Endothelial cell of hepatic sinusoid (primary cell): ENCODE data around the gene BATF3.
"Not testable (repeated sequence)": the region's sequence is repeated elsewhere in the genome, so short reads cannot be mapped to it uniquely, and the experiment has no call there.

Experiments
- in situ Hi-C: cut with HindIII; loops from 2 replicates; pipeline ENCODE4 v1.10.0; 2017; ENCODE audit warnings: low sequenced_read_pairs

Gene BATF3, protein sequence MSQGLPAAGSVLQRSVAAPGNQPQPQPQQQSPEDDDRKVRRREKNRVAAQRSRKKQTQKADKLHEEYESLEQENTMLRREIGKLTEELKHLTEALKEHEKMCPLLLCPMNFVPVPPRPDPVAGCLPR

GRCh38 chr1:212699625-212700222 is at the start of gene BATF3:
Gene BATF3 (minus strand): TSS chr1:212699840. CDS start chr1:212699762, 78 bp downstream.
- in situ Hi-C loops = loop anchor here (5.0 kb wide), 1 partner anchor 83 kb away; no protein-coding TSS in a partner anchor

GRCh38 chr1:212746546-212746945 is 46.9 kb upstream of the BATF3 start:
- in situ Hi-C loops = no loop called here

DNA sequence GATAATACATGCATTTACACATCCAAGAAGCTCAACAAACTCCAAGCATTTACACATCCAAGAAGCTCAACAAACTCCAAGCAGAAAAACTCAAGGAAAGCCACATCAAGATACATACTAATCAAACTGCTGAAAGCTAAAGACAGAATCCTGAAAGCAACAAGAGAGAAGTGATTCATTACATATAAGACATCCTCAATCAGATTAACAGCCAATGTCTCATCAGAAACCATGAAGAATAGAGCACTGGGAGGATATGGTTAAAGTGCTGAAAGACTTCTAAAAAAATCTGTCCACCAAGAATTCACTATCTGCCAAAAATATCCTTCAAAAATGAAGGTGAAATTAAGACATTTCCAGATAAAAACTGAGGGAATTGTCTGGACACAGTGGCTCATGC is 45.7 kb upstream of the BATF3 start:
- in situ Hi-C loops = no loop called here

DNA sequence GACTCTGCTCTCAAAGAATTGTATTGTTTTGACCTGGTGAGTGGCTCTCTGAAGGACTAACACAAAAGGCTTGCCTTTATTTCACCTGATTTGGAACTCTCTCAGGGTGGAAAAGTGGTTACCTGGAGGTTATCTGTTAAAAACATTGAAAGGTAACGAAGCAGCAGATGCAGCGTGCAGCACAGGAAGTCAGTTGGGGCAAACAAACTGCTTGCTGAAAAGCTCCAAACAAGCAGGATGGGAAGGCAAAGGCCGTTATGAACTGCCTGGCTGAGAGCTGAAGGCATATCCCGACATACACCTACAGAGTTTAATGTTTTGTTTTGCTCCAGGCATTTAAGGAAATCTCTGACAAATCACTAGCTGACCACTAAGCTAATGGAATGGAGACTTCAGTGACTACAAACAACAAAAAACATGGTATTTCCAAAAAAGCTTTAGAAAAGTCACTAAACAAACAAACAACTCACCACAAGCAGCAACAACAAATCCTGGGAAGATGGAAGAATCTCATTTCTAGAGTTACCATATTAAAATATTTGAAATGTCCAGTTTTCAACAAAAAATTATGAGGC is 44.3 kb upstream of the BATF3 start:
- in situ Hi-C loops = loop anchor here (5.0 kb wide), 1 partner anchor 97 kb away; no protein-coding TSS in a partner anchor

DNA sequence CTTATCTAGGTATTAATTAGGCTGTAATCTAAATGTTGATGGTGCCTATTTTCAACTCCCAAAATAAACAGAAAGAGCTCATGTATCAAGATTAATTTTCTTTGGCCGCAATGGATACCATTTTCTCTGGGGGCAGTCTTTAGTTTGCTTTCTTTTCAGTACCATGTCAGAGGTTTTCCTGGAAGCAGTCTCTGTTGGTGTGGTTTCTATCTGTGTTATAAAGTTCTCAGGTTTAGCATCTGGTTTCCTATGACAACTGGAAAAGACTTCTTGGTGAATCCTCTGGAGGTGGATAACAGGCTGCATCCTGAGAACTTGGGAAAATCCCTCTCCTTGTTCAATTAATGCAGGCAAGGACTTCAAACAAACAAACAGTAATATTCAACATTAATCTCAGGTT is 38.7 kb upstream of the BATF3 start:
- in situ Hi-C loops = no loop called here

- in situ Hi-C loops = no loop called here
Measured at GRCh38 chr1:212737559-212737958, 37.9 kb upstream of the BATF3 start.

- in situ Hi-C loops = no loop called here
Measured at GRCh38 chr1:212733109-212733508, 33.5 kb upstream of the BATF3 start.

- in situ Hi-C loops = no loop called here
Measured at GRCh38 chr1:212731630-212732029, 32.0 kb upstream of the BATF3 start.

DNA sequence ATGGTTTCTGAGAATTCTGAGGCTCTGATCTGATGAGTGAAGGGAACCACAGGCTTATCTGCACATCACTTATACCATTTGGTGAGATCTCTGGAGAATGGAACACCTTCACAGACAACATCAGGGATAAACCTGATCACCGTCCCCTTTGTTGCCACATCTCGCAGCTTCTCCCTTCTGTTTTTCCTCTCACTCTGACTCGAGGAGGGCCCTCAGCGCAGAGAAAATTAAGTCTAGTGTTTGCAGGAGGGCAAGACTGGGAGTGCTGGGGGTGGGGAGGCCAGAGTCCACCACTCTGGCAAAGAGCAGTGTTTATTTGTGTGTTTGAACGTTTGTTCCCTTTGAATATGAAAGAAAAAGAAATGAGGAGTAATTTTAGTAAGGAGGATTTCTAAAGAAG is 29.0 kb upstream of the BATF3 start:
- in situ Hi-C loops = no loop called here

DNA sequence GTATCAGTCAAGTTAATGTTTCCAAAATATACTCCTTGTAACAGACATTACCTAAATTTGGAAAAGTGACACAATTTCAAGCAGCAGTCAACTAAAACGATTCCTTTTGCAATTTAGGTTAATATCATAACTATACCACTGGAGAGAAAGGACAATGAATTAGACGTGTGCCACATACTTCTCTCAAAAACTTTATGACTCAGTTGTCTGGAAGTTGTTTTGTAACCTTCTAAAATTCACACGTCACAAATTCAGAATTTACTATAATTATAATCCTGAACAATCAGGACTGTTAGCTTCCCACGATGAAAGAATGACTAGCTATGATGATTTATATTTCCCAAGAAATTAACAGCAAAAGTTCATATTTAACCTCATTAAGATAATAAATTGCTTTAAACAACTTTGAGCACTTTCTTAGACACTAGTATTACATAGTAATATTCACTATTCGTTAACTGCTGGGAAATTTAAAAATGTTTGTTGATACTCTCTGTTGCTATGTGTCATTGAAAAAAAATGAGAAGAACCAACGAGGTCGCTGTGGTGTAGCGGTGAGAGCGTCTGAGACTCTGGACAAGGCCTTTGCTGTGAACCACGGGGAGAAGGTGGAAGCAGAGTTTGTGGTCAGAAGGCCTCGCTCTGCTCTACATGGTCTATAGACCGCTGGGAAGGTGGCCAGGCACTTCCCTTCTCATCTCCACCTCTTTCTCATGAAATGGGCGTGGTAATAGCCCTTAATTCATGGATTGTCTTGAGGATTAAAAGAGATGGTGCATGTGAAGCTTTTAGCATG is 27.9 kb upstream of the BATF3 start:
- in situ Hi-C loops = no loop called here

DNA sequence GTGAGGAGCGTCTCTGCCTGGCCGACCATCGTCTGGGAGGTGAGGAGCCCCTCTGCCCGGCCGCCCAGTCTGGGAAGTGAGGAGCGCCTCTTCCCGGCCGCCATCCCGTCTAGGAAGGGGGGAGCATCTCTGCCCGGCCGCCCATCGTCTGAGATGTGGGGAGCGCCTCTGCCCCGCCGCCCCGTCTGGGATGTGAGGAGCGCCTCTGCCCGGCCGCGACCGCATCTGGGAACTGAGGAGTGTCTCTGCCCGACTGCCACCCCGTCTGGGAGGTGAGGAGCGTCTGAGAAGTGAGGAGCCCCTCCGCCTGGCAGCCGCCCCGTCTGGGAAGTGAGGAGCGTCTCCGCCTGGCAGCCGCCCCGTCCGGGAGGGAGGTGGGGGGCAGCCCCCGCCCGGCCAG is 25.0 kb upstream of the BATF3 start:
- in situ Hi-C loops = not testable (repeated sequence)

DNA sequence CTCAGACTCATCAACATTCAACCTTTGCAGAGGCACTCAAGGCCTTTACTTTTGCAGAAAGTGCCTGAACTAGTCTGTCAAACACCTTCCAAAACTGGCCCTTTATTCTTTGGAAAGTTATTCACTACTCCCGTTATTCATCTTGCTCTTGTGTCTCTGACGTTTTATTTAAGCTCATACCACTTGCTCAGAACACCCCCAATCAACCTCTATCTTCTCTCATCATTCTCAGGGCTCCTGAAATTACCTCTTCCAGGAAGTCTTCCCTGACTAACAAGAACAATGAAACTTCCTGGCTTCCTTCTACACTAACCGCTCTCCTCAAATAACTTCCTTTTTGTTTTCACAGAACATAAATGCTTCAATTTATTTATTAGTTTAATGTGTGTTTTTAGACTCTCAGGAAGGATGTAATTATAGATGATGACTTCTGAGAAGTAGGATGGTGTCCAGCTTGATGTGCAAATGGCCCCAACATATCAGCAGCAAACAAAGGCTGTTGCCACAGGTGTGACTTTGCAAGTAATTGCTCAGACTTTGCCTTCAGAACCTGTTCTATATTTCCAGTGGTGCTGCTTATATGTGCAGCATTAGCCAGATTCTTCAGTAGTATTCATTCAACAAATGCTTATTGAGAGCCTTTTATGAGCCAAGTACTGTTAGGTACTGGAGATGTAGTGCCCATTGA is 22.8 kb upstream of the BATF3 start:
- in situ Hi-C loops = no loop called here

DNA sequence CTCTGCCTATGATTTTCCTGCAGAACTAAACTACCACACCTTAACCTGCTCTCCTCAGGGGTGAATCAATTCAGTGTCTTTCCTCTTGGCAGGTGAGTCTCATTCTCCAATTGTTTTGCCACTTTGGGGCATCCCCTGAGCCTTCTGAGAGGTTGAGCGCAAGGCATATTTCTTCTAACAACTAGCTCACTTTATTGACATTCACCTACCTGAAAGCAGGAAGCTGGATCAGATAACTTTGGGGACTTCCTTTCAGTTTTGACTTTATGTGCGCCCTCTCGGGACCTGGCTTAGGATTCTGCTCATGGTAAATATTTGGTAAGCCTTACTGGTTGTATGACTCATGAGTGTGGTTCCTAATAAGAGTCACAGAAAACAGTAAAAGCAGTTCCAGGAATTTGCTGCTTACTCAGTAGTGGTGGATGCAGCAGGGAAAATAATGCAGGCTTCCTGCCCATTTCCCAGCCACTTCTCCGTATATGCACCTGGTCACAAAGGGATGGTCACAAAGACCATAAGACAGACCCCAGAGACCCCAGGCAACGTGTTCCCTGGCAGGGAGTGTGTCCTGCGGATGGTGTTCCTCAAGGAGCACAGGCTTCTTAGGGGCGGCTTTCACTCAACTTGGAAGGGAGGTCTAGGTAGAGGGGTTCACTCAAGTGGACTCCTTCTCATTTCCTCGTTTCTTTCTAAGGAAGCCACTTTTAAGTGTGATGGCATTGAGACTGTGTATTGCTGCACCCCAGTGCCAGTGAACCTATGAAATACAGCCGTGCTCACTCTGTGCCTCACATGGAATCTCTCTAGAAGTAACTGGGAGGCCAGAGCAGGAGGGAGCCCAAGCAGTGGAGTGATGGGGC is 22.0 kb upstream of the BATF3 start:
- in situ Hi-C loops = no loop called here

GRCh38 chr1:212719633-212720032 is 20.0 kb upstream of the BATF3 start:
- in situ Hi-C loops = no loop called here

DNA sequence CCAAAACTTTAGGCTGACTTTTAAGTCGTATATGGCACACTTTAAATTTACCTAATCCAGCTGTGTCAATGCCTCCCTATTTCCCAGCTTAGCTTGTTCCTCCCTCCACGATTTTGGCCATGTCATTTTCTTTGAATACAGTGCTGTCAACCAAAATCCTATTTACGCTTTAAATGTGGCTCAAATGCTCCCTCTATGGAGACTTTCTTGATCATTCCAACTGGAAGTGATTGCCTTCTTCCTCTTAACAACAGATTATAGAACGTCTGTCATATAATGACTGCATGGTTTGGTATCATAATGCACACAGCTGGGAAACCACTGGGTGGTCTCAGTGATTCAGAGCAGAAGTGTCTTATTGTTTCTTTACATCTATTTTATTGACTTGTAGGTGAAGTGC is 18.9 kb upstream of the BATF3 start:
- in situ Hi-C loops = no loop called here

GRCh38 chr1:212716161-212716560 is 16.5 kb upstream of the BATF3 start:
- in situ Hi-C loops = no loop called here

DNA sequence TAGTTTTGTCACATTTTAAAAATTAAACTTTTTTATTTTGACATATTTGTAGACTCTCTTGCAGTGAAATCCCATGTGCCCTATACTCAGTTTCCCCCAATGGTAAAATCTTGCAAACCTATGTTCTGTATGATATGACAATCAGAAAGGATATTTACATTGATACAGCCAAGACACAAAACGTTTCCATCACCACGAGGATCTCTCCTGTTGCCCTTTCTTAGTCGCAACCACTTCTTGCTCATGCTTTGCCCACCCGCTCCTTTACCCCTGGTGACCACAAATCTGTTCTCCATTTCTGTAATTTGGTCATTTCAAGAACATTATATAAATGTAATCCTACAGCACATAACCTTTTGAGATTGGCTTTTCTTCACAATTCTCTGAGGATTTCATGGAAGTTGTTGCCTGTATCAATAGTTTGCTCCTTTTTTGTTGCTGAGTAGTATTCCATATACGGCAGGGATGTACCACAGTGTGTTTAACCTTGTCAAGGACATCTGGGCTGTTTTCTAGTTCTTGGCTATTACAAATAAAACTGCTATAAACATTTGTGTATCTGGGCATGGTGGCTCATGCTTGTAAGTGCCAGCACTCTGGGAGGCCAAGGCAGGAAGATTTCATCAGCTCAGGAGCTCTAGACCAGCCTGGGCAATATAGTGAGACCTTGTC is 14.0 kb upstream of the BATF3 start:
- in situ Hi-C loops = no loop called here

DNA sequence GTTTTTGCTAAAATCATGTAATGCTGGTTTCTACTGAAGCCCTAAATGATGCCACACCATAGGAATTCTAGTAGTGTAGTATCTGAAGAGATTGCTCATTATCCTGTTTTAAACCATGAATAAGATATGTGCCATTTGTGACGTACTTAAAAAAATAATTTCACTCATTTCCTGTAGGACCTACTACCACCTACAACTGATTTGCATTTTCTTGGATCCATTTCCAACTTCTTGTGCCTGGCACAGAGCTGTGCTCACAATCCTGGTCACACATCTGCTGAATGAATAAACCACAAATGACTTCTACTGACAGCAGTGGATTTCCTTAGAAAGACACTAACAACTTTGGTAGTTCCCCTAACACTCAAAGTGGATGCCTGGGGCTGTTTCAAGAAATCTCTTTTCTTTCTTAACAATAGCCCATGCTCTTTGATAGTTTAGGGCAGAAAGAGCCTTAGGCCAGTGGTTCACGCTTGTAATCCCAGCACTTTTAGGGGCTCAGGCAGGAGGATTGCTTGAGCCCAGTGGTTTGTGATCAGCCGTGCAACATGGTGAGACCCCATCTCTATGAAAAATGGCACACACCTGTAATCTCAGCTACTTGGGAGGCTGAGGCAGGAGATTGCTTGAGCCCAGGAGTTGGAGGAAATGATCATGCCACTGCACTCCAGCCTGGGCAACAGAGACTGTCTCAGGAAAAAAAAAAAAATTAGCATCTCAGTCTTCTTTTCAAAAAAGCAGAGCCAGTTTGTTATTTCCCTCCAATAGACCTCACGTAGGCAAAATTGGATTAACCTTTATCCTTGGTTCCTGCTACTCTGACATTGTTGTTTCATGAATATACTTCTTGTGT is 13.0 kb upstream of the BATF3 start:
- in situ Hi-C loops = no loop called here

DNA sequence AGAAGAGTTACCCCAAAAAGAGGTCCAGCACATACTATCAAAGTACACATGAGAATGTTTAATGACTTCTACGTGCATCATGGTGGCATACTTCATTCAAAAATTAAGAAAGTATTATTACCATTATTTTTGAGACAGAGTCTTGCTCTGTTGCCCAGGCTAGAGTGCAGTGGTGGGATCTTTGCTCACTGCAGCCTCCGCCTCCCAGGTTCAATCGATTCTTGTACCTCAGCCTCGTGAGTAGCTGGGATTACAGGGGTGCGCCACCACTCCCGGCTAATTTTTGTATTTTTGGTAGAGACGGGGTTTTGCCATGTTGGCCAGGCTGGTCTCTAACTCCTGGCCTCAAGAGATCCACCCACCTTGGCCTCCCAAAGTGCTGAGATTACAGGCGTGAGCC is 12.3 kb upstream of the BATF3 start:
- in situ Hi-C loops = not testable (repeated sequence)
